Central memory CD8-positive, alpha-beta T cell (primary cell): ENCODE measurements around the gene ECHDC1.

ENCODE experiments used
- ATAC-seq: fragments of 150-1000 bp; cut with Tn5 transposase; replicated peaks from 2 replicates; pipeline ENCODE4 v1.10.0; 2022; ENCODE audit warnings: mild to moderate bottlenecking, moderate FRiP score, moderate number of reproducible peaks; ENCODE audit not compliant: poor library complexity, severe bottlenecking; ENCODE audit errors: extremely low read depth
- DNase-seq, 2 donors: peaks; one replicate each; pipeline ENCODE4 v3.0.0; 2021; ENCODE audit warnings: low spot score in 2 of 2
- H3K27ac Mint-ChIP-seq: one replicate; pipeline ENCODE4 v1.8.0; 2022; ENCODE audit warnings: low read depth, mild to moderate bottlenecking, moderate library complexity, mixed read lengths
- H3K27me3 Mint-ChIP-seq: one replicate; pipeline ENCODE4 v1.8.0; 2022; ENCODE audit warnings: mixed read lengths
- H3K36me3 Mint-ChIP-seq: one replicate; pipeline ENCODE4 v1.8.0; 2022; ENCODE audit warnings: mild to moderate bottlenecking, moderate library complexity, mixed read lengths; ENCODE audit not compliant: insufficient read depth
- H3K4me1 Mint-ChIP-seq: one replicate; pipeline ENCODE4 v1.8.0; 2022; ENCODE audit warnings: mixed read lengths
- H3K4me3 Mint-ChIP-seq: one replicate; pipeline ENCODE4 v1.8.0; 2022; ENCODE audit warnings: mild to moderate bottlenecking, moderate library complexity, mixed read lengths
- H3K9me3 Mint-ChIP-seq: one replicate; pipeline ENCODE4 v1.8.0; 2022; ENCODE audit warnings: mixed read lengths

Gene ECHDC1

DNA sequence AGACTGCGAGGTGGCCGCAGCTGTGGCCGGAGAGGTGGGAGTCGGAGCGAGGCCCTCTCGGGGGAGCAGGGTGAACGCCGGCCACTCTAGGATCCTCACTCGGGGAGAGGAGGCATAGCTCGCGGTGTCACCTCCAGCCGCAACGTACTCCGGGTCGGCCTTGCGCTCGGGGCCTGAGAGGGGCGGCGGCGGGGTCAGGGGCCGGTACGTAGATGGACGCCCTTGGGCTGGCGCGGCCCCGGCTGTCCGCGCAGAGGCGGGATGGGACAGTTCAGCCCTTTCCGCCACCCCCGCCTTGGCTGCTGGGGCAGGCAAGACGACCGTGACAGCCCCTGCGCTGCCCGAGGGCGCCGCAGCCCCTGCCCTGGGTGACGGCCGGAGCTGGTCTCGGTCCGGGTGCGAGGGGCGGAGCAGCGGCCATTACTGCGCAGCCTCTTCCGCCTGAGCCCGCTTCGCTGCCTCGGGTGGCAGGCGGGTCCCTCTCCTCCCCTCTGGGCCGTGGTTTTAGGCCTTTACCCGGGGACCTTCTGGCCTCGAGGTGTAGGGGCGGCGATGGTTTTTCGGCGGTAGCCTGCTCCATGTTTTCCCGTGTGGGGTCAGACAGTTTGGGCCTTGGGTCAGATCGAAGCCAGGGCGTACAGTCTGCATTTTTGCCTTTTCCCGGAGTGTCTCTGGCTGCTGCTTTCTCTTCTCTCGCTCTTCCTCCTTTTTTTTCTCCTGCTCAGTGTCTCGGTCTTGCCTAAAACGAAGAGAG, 76.3 kb downstream of the ECHDC1 start:
- Mint-ChIP-seq H3K36me3 (peaks cover 6% of the 10 kb centered on the region), H3K4me1 (peaks cover 42% of the 10 kb centered on the region), H3K27ac (peak overlapping the region; percentile 95), H3K4me3 (peak overlapping the region; percentile 92), H3K9me3 (no peaks in the 10 kb centered on the region), H3K27me3 (no peaks in the 10 kb centered on the region)
- peak; percentile 21 to 34 for DNase-seq
- peak; percentile 63 for ATAC-seq

DNA sequence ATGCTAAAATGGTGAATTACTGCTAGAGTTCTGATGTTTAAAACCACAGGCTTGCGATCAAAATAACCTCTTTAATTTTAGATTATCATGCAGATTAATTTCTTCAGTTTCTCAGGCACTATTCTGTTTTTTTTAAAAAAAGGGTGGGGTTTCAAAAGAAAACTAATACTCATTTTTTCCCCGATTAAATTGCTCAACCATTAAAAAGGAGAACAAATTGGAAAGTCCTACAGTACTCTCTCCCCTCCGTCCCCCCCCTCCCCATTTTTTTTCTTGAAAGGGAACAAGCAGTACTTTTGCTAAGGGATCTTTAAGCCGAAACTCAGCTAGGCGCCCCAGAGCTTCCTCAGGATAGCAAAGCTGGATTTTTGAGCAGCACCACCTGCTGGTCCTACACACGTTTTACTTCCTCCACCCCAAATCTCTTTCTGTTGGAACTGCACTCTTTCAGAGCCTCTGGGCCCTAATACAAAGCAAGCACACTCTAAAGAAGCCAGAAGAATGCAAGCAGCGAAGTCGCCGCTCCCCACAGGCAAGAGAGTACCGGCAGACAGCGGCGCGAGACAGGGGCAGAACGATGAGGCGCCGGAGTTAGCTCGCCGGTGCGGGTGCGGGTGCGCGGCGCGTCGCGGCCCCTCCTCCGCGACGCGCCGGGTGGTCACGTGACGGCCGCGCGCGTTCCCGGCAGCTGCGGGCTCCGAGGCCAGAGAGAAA, 77.1 kb downstream of the ECHDC1 start, which contains the start of gene RNF146:
Gene RNF146 (plus strand): TSS at position 687 of the 714 bp plus-strand sequence. CDS start 13,475 bp downstream, outside the sequence.
- ATAC-seq (peak; percentile 78), DNase-seq (peak; percentile 50 to 58)
- H3K27me3 Mint-ChIP-seq = no peaks in the 10 kb centered on the region
- H3K36me3 Mint-ChIP-seq = peaks cover 6% of the 10 kb centered on the region
- peak within 1 kb of the TSS; percentile 95 for H3K27ac Mint-ChIP-seq
- H3K4me1 Mint-ChIP-seq = peaks cover 39% of the 10 kb centered on the region
- no peaks in the 10 kb centered on the region for H3K9me3 Mint-ChIP-seq
- peak within 1 kb of the TSS; percentile 92 for H3K4me3 Mint-ChIP-seq

DNA sequence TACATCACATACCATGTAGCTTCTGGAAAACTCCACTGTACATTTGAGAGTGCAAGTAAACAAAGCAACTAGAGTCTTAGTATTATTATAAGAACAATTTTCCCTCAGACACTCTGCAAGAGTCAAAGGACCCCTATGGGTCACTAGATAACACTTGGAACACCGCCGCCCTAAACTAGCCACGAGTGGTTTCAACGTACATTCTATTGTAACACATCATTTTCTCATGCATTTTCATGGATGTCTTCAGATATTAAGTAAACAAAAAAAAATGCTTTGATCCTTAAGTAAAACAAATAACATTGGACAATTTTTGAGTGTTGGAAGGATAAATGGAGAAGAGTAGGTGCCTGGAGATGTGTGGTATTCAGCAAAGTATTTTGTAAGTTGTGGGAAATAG, 79.9 kb downstream of the ECHDC1 start:
- H3K27ac Mint-ChIP-seq = no peak overlapping the region
- H3K36me3 Mint-ChIP-seq = peaks cover 6% of the 10 kb centered on the region

DNA sequence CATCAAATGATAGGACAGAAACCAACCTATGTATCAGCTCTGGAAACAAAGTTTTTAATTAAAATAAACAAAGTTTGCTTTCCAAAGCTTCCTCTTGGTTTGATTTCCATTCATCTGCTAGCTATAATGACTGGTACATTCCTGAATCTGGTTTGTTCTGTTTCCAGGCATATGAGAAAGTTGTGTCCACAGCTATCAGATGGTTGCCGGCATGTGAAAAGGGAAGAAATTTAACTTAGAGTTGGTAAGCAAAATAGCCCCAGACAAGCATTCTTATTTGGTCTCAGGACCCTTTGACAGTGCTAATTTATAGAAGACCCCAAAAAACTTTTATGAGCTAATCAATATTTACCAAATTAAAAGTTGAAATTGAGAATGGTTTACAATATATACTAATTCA, 80.5 kb downstream of the ECHDC1 start:
- Mint-ChIP-seq H3K4me1 (peaks cover 19% of the 10 kb centered on the region), H3K4me3 (no peak overlapping the region), H3K27me3 (no peaks in the 10 kb centered on the region), H3K27ac (no peak overlapping the region), H3K9me3 (no peaks in the 10 kb centered on the region), H3K36me3 (peaks cover 6% of the 10 kb centered on the region)
- ATAC-seq = no peak
- DNase-seq = no peak

More for the DNA sequence above, 79.9 kb downstream of the ECHDC1 start:
- no peak overlapping the region for H3K4me3 Mint-ChIP-seq
- ATAC-seq (no peak), DNase-seq (no peak)
- H3K4me1 Mint-ChIP-seq = peaks cover 25% of the 10 kb centered on the region
- H3K9me3 Mint-ChIP-seq = no peaks in the 10 kb centered on the region
- no peaks in the 10 kb centered on the region for H3K27me3 Mint-ChIP-seq

DNA sequence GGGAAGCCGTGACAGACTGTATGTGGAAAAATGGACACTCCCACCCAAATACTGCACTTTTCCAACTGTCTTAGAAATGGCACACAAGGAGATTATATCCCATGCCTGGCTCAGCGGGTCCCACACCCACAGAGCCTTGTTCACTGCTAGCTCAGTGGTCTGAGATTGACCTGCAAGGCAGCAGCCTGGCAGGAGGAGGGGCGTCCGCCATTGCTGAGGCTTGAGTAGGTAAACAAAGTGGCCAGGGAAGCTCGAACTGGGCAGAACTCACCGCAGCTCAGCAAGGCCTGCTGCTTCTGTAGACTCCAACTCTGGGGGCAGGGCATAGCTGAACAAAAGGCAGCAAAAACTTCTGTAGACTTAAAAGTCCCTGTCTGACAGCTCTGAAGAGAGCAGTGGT, 88.1 kb downstream of the ECHDC1 start:
- Mint-ChIP-seq H3K4me3 (no peak overlapping the region), H3K4me1 (no peaks in the 10 kb centered on the region), H3K27ac (no peak overlapping the region), H3K9me3 (no peaks in the 10 kb centered on the region), H3K36me3 (no peaks in the 10 kb centered on the region), H3K27me3 (peaks cover 17% of the 10 kb centered on the region)
- no peak for ATAC-seq
- DNase-seq = no peak

DNA sequence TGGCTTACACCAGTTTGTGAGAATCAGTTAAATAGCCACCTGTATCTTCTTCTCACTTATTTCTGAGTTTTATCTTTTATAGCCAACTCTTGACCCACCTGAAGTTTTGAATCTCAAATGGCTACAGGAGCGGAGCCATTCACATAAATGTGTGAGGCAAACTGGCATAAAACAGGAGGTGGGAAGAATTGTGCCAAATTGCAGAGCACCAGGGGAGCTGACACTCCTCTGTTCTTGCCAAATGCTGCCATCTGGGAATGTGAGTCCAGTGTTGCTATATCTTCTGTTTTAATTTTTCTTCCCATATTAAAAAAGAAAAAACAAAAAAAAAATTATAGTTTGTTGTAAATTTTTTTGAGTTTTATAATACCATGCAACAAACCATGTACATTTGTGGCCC, 93.8 kb downstream of the ECHDC1 start:
- DNase-seq = no peak
- no peak for ATAC-seq
- Mint-ChIP-seq H3K4me1 (no peaks in the 10 kb centered on the region), H3K9me3 (no peaks in the 10 kb centered on the region), H3K27ac (no peak overlapping the region), H3K36me3 (no peaks in the 10 kb centered on the region), H3K4me3 (no peak overlapping the region), H3K27me3 (peaks cover 36% of the 10 kb centered on the region)

DNA sequence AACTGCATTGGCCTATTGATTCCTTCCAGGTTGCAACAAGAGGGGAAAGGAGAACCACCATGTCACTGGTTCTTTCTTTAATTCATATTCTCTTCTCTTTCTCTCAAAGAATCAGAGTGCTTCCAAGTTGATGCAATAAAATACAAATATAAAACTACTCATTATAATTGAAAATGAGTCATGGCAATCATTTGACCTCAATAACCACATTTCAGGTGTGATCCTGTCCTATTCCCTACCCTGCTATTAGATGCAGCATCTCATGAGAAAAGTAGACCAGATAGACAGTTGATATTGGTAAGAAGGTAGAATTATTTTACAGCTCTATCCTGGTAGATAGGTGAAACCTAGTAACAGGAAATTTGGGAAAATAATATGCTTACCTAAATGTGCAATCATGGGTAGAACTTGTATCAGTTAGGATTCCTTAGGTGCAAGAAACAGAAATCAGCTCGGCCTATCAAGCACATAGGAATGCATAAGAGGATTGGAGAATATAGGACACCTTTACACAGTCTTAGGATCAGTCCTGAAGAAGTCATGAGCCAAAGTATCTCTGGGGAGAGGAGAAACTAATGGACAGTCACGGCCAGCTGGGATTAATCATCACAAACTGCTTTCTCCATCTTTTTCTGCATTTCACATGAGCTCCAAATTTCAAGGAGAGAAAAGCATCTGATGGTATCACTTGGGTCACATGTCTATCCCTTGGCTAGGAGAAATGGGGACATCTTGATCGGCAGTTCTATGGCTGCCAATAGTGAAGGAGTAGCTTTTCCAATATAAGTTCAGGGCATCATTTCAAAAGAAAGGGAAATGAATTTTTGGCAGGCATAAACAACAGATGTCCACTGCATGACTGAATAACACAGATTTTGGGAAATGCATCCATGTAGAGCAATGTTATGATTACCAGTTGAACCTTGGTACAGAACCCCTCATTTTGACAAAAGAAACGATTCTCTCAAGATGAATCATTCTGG, 96.0 kb downstream of the ECHDC1 start:
- DNase-seq (no peak), ATAC-seq (no peak)
- Mint-ChIP-seq H3K27me3 (peaks cover 27% of the 10 kb centered on the region), H3K36me3 (no peaks in the 10 kb centered on the region), H3K4me1 (no peaks in the 10 kb centered on the region), H3K4me3 (no peak overlapping the region), H3K27ac (no peak overlapping the region), H3K9me3 (no peaks in the 10 kb centered on the region)

DNA sequence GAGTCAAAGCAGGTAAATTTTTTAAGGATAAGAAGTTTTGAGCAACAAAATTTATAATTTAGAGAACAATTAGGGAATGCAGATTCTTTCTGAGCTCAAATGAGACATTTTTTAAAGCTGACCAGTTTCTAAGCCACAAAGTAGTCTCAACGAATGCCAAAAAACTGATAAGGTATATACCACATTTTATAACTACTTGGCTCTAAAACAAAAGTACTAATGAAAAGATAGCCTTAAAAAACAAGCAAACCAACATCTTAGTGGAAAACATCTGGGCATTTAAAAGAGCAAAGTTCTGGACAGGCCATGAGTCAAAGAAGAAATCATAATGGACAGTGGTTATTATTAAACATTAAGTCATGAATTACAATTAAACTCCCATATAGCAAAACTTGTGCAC, 99.9 kb downstream of the ECHDC1 start:
- DNase-seq = no peak
- Mint-ChIP-seq H3K27me3 (peaks cover 51% of the 10 kb centered on the region), H3K27ac (no peak overlapping the region), H3K4me1 (no peaks in the 10 kb centered on the region), H3K9me3 (no peaks in the 10 kb centered on the region), H3K4me3 (no peak overlapping the region), H3K36me3 (peaks cover 1% of the 10 kb centered on the region)
- no peak for ATAC-seq
